Measurements from ENCODE around the gene SPATS2. TPM values are rescaled to one million over a fixed set of nuclear protein-coding genes. Genes with fewer than 3 reads are reported as not detected.

SPATS2 gene
- total RNA-seq, 1 experiment from 2014 or later = 56.3 TPM

DNA sequence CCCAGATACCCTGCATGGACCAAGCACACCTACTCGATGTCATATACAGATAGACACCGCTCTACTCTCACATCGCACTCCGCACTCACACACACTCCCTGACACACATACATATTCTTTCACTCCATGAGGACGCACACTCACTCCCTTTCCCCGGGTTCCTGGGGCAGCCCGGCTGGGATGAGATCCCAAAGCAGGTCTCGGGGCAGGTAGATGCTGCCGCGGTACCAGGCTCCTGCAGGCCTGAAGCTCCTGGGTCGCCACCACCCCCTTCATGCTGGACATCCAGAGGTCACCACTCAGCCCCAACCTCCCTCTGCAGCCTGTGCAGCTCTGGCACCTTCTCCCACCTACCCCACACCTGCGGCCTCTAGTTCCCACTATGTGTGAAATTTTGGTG lies 32.6 kb upstream of the SPATS2 start:
- Histone ChIP-seq H3K36me3 (ENCODE audit: control insufficient read depth, insufficient read depth, low read length) (no peaks in the 10 kb centered on the region), H3K27me3 (ENCODE audit: control insufficient read depth, insufficient read depth, low read length) (no peaks in the 10 kb centered on the region), H3K27ac (ENCODE audit: low read length) (no peak overlapping the region), H3K4me1 (ENCODE audit: control insufficient read depth, insufficient read depth, low read length) (peaks cover 11% of the 10 kb centered on the region; the same call in 1 of the 2 replicates), H3K4me3 (ENCODE audit: low read depth in 2 of 2, low read length in 2 of 2) (no peak overlapping the region), H3K9me3 (ENCODE audit: control insufficient read depth, insufficient read depth, low read depth, low read length) (no peaks in the 10 kb centered on the region)
- BruUV-seq (replicated peaks) = no TSS peak
- ChIA-PET CTCF (interaction anchor here (1.0 kb wide), 1 partner anchor 13 kb away, joined by 3 read pairs; no protein-coding TSS in a partner anchor), POLR2A (no interaction called here)
- DNase-seq (ENCODE audit: low read depth, low spot score) (no peak), ATAC-seq (no peak)
- TF ChIP-seq, protein P1, sequence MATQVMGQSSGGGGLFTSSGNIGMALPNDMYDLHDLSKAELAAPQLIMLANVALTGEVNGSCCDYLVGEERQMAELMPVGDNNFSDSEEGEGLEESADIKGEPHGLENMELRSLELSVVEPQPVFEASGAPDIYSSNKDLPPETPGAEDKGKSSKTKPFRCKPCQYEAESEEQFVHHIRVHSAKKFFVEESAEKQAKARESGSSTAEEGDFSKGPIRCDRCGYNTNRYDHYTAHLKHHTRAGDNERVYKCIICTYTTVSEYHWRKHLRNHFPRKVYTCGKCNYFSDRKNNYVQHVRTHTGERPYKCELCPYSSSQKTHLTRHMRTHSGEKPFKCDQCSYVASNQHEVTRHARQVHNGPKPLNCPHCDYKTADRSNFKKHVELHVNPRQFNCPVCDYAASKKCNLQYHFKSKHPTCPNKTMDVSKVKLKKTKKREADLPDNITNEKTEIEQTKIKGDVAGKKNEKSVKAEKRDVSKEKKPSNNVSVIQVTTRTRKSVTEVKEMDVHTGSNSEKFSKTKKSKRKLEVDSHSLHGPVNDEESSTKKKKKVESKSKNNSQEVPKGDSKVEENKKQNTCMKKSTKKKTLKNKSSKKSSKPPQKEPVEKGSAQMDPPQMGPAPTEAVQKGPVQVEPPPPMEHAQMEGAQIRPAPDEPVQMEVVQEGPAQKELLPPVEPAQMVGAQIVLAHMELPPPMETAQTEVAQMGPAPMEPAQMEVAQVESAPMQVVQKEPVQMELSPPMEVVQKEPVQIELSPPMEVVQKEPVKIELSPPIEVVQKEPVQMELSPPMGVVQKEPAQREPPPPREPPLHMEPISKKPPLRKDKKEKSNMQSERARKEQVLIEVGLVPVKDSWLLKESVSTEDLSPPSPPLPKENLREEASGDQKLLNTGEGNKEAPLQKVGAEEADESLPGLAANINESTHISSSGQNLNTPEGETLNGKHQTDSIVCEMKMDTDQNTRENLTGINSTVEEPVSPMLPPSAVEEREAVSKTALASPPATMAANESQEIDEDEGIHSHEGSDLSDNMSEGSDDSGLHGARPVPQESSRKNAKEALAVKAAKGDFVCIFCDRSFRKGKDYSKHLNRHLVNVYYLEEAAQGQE (IDR thresholded peaks at IDR 0.05; ENCODE audit: insufficient read depth in 1 of 2, low read depth in 2 of 2, low read length in 1 of 2) = no peak
- TF ChIP-seq TCF7L2 (IDR thresholded peaks at IDR 0.05; ENCODE audit: low read depth, low read length) = no peak
- intact Hi-C loops (cut with micrococcal nuclease; ENCODE audit: unreplicated experiment) = loop anchor here (5.0 kb wide), 1 partner anchor 47 kb away; no protein-coding TSS in a partner anchor
- in situ Hi-C loops (cut with HindIII; ENCODE audit: low pct_unique_long_range_greater_than_20kb, low sequenced_read_pairs) = no loop called here

DNA sequence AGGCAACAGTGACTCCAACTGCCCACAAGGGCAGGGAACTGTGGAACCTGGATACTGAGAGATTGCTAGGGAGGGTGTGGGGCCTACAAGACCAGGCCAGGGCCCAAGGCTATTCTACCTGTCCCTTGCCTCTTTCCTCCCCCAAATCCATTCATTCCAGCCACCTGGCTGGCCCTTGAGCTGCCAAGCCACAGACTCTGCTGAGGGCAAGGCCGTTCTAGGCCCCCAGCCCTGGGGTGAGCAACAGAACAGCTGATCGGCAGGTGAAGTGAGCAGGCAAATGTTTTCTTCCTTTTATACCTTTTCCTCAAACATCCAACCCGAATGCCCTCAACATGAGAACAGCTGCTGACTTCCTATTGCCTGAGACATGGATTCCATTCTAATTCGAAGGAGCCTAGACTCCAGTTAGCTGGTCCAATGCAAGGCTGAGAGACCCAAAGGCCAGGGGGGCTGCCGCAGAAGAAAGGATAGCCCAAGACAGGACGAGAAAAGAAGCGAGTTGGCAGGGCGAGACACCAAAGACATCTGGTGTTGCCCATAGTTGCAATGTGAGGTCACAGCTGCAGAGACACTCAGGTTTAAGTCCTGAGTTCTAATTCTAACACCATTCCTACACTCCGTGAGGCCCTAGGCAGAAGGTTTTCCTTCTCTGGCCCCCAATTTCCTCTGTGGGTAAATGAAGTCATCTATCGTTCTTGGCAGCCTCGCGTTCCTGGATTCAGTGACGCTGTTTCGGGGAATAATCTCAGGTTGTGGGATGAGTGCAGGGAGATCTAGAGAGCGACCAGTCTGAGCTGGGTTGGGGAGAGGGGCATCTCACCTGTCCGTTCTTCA lies 31.9 kb upstream of the SPATS2 start:
- ATAC-seq (no peak), DNase-seq (ENCODE audit: low read depth, low spot score) (no peak)
- no peak overlapping the region for H3K27ac ChIP-seq (ENCODE audit: low read length)
- in situ Hi-C loops (cut with HindIII; ENCODE audit: low pct_unique_long_range_greater_than_20kb, low sequenced_read_pairs) (no loop called here), intact Hi-C loops (cut with micrococcal nuclease; ENCODE audit: unreplicated experiment) (loop anchor here (5.0 kb wide), 1 partner anchor 48 kb away; no protein-coding TSS in a partner anchor)
- no TSS peak for BruUV-seq (replicated peaks)
- H3K4me3 ChIP-seq (ENCODE audit: low read depth in 2 of 2, low read length in 2 of 2) = no peak overlapping the region
- no peaks in the 10 kb centered on the region for H3K9me3 ChIP-seq (ENCODE audit: control insufficient read depth, insufficient read depth, low read depth, low read length)
- H3K27me3 ChIP-seq (ENCODE audit: control insufficient read depth, insufficient read depth, low read length) = no peaks in the 10 kb centered on the region
- peaks cover 10% of the 10 kb centered on the region; the same call in 1 of the 2 replicates for H3K4me1 ChIP-seq (ENCODE audit: control insufficient read depth, insufficient read depth, low read length)
- no peaks in the 10 kb centered on the region for H3K36me3 ChIP-seq (ENCODE audit: control insufficient read depth, insufficient read depth, low read length)
- POLR2A ChIA-PET = interaction anchor here (0.6 kb wide), 1 partner anchor 69 kb away, joined by 5 read pairs; no protein-coding TSS in a partner anchor
- CTCF ChIA-PET = interaction anchor here (0.8 to 1.0 kb wide), 2 partner anchors 12 kb away, joined by 3 read pairs; partner anchors contain the start of gene TROAP
- TF ChIP-seq POLR2AphosphoS5 (IDR thresholded peaks at IDR 0.05; ENCODE audit: low read depth, low read length) (no peak), TCF7L2 (IDR thresholded peaks at IDR 0.05; ENCODE audit: low read depth, low read length) (no peak), SIN3A (IDR thresholded peaks at IDR 0.05; ENCODE audit: borderline replicate concordance, insufficient read depth, low read depth, low read length) (no peak)
- TF ChIP-seq, protein P1 (IDR thresholded peaks at IDR 0.05; ENCODE audit: insufficient read depth in 1 of 2, low read depth in 2 of 2, low read length in 1 of 2) = no peak
- TF ChIP-seq, protein P2, sequence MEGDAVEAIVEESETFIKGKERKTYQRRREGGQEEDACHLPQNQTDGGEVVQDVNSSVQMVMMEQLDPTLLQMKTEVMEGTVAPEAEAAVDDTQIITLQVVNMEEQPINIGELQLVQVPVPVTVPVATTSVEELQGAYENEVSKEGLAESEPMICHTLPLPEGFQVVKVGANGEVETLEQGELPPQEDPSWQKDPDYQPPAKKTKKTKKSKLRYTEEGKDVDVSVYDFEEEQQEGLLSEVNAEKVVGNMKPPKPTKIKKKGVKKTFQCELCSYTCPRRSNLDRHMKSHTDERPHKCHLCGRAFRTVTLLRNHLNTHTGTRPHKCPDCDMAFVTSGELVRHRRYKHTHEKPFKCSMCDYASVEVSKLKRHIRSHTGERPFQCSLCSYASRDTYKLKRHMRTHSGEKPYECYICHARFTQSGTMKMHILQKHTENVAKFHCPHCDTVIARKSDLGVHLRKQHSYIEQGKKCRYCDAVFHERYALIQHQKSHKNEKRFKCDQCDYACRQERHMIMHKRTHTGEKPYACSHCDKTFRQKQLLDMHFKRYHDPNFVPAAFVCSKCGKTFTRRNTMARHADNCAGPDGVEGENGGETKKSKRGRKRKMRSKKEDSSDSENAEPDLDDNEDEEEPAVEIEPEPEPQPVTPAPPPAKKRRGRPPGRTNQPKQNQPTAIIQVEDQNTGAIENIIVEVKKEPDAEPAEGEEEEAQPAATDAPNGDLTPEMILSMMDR (IDR thresholded peaks at IDR 0.05) = no peak

Measured in Panc1 (cell line).